ENCODE results near the gene RORC. TPM values are rescaled to one million over a fixed set of nuclear protein-coding genes. Genes with fewer than 3 reads are reported as not detected.

Gene RORC
- total RNA-seq, 3 donors from 2014 or later: 7.8 to 48.6 (median 24.9) TPM

DNA sequence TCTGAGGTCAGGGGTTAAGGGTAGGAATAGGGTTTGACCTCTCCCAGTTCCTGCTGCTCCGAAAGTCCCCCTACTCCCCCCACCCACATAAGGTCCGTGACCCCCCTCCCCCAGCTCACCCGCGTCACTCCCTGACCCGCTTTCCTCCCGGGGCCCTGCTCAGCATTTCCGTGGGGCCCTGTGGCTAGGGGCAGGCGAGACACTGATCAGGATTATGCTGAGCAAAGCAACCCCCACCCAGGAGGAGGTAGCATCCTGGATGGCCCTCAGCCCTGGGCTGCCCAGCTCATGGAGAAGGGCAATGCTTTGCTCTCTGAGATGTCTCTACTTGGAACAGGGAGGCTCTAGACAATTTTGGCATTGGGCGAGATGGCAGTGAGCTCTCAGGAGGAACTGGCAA is 3.7 kb downstream of the RORC start:
- Histone ChIP-seq H3K27ac (peak overlapping the region in 1 of 2 donors; percentile 29), H3K4me3 (no peak overlapping the region), H3K27me3 (no peaks in the 10 kb centered on the region), H3K36me3 (no peaks in the 10 kb centered on the region), H3K4me1 (peaks cover 3 to 22% of the 10 kb centered on the region in 2 donors), H3K9me3 (no peaks in the 10 kb centered on the region)
- DNase-seq (ENCODE audit: low spot score in 2 of 2): no peak
- TF ChIP-seq POLR2AphosphoS5 (IDR thresholded peaks at IDR 0.05): no peak
- TF ChIP-seq, protein P1, sequence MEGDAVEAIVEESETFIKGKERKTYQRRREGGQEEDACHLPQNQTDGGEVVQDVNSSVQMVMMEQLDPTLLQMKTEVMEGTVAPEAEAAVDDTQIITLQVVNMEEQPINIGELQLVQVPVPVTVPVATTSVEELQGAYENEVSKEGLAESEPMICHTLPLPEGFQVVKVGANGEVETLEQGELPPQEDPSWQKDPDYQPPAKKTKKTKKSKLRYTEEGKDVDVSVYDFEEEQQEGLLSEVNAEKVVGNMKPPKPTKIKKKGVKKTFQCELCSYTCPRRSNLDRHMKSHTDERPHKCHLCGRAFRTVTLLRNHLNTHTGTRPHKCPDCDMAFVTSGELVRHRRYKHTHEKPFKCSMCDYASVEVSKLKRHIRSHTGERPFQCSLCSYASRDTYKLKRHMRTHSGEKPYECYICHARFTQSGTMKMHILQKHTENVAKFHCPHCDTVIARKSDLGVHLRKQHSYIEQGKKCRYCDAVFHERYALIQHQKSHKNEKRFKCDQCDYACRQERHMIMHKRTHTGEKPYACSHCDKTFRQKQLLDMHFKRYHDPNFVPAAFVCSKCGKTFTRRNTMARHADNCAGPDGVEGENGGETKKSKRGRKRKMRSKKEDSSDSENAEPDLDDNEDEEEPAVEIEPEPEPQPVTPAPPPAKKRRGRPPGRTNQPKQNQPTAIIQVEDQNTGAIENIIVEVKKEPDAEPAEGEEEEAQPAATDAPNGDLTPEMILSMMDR (IDR thresholded peaks at IDR 0.05): no peak
- TF ChIP-seq POLR2A (IDR thresholded peaks at IDR 0.05): no peak
- intact Hi-C loops (cut with DNase I; ENCODE audit: low total_unique reads): no loop called here

DNA sequence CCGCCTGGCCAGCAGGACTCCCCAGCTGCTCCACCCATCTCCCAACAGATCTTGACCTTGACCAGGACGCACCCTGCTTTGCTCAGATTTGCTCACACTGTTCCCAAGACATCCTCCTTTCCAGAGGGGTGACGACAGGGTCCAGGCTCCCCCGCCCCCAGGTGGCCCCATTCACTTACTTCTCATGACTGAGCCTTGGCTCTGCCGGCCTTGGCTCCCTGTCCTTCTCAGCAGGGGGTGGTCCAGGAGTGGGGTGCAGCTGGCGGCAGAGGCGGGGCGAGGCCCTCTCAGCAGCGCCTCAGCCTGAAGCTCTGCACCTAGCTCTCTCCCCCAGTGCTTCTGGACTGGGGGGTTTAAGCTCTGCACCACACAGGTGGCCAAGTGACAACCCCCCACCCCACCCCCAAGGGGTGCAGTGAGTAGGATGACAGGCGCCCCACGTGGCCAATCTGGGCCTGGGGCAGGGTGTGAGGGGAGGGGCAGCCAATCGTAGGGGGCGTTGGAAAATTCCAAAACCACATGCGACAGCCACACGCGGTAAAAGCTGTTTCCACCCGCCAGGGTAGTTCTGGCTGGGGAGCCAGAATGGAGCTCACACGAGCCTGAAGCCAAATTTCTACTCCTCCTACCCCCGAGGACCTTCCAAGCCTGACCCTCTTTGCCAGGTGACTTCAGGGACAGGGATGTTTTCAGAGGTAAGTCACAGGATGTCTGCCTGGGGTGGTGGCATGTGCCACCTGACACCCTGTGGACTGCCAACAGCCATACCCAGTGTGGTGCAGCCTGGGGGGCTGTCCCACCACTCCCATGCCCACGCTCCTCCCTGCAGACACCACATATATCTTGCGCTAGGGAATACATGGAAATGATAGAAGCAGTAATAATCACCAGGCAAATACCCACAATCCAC is 5.6 kb downstream of the RORC start:
- Histone ChIP-seq H3K27ac (peak overlapping the region in 1 of 2 donors; percentile 19), H3K36me3 (no peaks in the 10 kb centered on the region), H3K4me3 (no peak overlapping the region), H3K4me1 (peaks cover 3 to 15% of the 10 kb centered on the region in 2 donors), H3K27me3 (no peaks in the 10 kb centered on the region), H3K9me3 (no peaks in the 10 kb centered on the region)
- no peak for DNase-seq (ENCODE audit: low spot score in 2 of 2)
- intact Hi-C loops (cut with DNase I; ENCODE audit: low total_unique reads): no loop called here
- TF ChIP-seq, protein P1 (IDR thresholded peaks at IDR 0.05): no peak
- TF ChIP-seq POLR2A (IDR thresholded peaks at IDR 0.05): no peak
- no peak for TF ChIP-seq POLR2AphosphoS5 (IDR thresholded peaks at IDR 0.05)

DNA sequence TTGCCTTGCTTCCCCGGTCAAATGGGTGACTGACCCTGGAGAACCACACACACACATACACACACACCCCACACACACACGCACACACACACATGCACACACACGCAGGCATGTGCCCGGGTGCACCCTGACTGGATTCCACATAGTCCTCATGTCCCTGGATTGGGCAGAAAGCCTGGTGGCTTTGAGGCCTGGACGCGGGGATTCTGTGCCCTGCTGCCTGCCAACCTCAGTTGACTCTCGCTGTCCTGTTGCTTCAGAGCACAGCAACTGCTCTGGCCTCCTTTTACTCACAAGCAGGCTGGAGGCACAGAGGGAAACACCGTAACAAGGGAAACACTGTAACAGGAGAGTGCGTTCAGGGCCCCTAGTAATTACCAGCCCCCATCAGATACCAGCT is 6.4 kb downstream of the RORC start:
- intact Hi-C loops (cut with DNase I; ENCODE audit: low total_unique reads): no loop called here
- Histone ChIP-seq H3K4me3 (no peak overlapping the region), H3K9me3 (no peaks in the 10 kb centered on the region), H3K4me1 (peaks cover 3 to 15% of the 10 kb centered on the region in 2 donors), H3K36me3 (no peaks in the 10 kb centered on the region), H3K27ac (no peak overlapping the region), H3K27me3 (no peaks in the 10 kb centered on the region)
- no peak for DNase-seq (ENCODE audit: low spot score in 2 of 2)
- TF ChIP-seq POLR2AphosphoS5 (IDR thresholded peaks at IDR 0.05) (no peak), POLR2A (IDR thresholded peaks at IDR 0.05) (no peak)

DNA sequence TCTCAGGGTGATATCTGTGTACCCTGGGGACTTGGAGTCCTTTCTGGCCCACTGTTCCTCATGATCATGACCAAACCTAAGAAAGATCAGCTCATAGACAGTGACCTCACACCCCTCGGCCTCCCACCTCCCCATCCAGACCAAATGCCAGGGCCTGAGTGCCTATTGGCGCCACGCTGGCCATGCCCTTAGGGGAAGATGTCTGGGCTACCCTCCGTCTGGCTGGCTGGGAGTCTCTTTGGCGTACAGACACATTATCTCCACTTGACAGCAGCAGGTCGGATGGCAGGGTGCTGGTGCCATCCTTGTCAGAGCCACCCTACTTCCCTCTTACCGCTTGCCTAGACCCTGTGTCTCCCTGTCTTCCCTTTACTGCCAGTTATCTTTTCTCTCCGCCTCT is 8.4 kb downstream of the RORC start:
- Histone ChIP-seq H3K4me1 (peaks cover 0 to 4% of the 10 kb centered on the region in 2 donors), H3K27ac (peak overlapping the region in 1 of 2 donors; percentile 29), H3K36me3 (no peaks in the 10 kb centered on the region), H3K4me3 (no peak overlapping the region), H3K27me3 (no peaks in the 10 kb centered on the region), H3K9me3 (no peaks in the 10 kb centered on the region)
- no peak for DNase-seq (ENCODE audit: low spot score in 2 of 2)
- intact Hi-C loops (cut with DNase I; ENCODE audit: low total_unique reads): no loop called here
- TF ChIP-seq POLR2A (IDR thresholded peaks at IDR 0.05): no peak
- TF ChIP-seq, protein P1 (IDR thresholded peaks at IDR 0.05): no peak

DNA sequence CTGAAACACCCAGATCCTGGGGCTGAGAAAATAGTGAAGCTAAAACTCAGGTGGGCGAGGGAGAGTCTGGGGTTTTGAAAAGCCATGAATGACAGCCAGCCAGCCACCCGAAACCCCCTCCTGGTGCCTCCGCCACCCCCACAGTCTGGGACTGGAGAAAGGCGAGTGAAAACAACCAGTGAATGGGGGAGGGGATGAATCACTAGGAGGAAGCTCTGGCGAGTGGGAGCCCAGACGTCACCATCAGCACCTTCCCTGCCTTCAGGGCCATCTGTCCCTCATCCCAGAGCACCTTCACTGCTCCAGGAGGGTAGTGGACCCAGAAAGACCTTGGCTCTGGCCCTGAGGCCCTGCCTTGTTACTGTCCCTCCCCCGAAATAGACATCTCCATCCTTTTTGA is 9.2 kb downstream of the RORC start:
- no peak for DNase-seq (ENCODE audit: low spot score in 2 of 2)
- no peaks in the 10 kb centered on the region for H3K27me3 ChIP-seq
- H3K36me3 ChIP-seq: no peaks in the 10 kb centered on the region
- no peaks in the 10 kb centered on the region for H3K9me3 ChIP-seq
- H3K4me3 ChIP-seq: no peak overlapping the region
- intact Hi-C loops (cut with DNase I; ENCODE audit: low total_unique reads): no loop called here
- H3K4me1 ChIP-seq: peaks cover 0 to 4% of the 10 kb centered on the region in 2 donors
- H3K27ac ChIP-seq: peak overlapping the region in 1 of 2 donors; percentile 29
- no peak for TF ChIP-seq POLR2AphosphoS5 (IDR thresholded peaks at IDR 0.05)

DNA sequence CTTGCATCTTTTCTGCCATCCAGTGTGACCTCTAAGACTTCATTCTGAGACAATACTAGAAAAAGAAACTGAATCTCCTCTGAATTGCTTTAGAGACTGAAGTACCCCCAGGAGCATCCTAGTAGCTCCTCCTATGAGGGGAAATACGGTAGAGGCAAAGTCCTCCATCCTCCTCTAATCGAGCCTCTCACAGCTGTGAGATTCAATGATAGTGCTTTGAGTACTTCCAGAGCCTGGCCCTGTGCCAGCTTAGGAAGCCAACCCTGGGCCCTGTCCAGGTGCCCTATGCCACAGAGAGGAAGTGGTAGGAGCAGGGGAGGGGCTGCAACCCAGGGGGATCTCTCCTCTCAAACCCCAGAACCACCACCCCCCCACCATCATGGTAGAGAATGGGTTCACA is 10.7 kb downstream of the RORC start:
- intact Hi-C loops (cut with DNase I; ENCODE audit: low total_unique reads): no loop called here
- TF ChIP-seq POLR2A (IDR thresholded peaks at IDR 0.05) (no peak), POLR2AphosphoS5 (IDR thresholded peaks at IDR 0.05) (no peak)
- TF ChIP-seq, protein P1 (IDR thresholded peaks at IDR 0.05): no peak
- Histone ChIP-seq H3K36me3 (no peaks in the 10 kb centered on the region), H3K27me3 (no peaks in the 10 kb centered on the region), H3K4me1 (no peaks in the 10 kb centered on the region), H3K9me3 (no peaks in the 10 kb centered on the region), H3K4me3 (no peak overlapping the region), H3K27ac (no peak overlapping the region)
- DNase-seq (ENCODE audit: low spot score in 2 of 2): no peak

Measured in breast epithelium (tissue), 4 donors.